Activated naive CD4-positive, alpha-beta T cell treated with anti-CD3 and anti-CD28 coated beads, Interleukin-2, amount 50 U/mL, for 72 hours (primary cell): ENCODE measurements around the gene EMC1. TPM values are rescaled to one million over a fixed set of nuclear protein-coding genes. Genes with fewer than 3 reads are reported as not detected.
"Not testable (repeated sequence)": the region's sequence is repeated elsewhere in the genome, so short reads cannot be mapped to it uniquely, and the experiment has no call there.

Experiments used
- ATAC-seq, 2 donors: fragments of 150-1000 bp; cut with Tn5 transposase; 2 replicates each; pipeline ENCODE4 v1.10.0; 2021; ENCODE audit warnings: mild to moderate bottlenecking in 2 of 2, moderate library complexity in 2 of 2
- DNase-seq, 2 donors: peaks; one replicate each; pipeline ENCODE4 v3.0.0; 2021 to 2022; ENCODE audit warnings: low spot score in 2 of 2
- H3K27ac Mint-ChIP-seq, 2 donors: one replicate each; pipeline ENCODE4 v1.8.0; 2022; ENCODE audit warnings: mild to moderate bottlenecking in 2 of 2, mixed read lengths in 2 of 2
- H3K36me3 Mint-ChIP-seq, 2 donors: one replicate each; pipeline ENCODE4 v1.8.0; 2022; ENCODE audit warnings: mixed read lengths in 2 of 2
- H3K9me3 Mint-ChIP-seq, 2 donors: one replicate each; pipeline ENCODE4 v1.8.0; 2022; ENCODE audit warnings: mixed read lengths in 2 of 2
- total RNA-seq, 2 donors: library from RNA; stranded (reverse); gene quantifications; one replicate each; pipeline ENCODE4 v1.2.3, GENCODE V29; 2022

EMC1 gene
- total RNA-seq, 2 donors from 2014 or later: 42.2 to 44.4 TPM

- DNase-seq, ATAC-seq, H3K9me3 Mint-ChIP-seq: not testable (repeated sequence)
- peaks cover 10 to 17% of the 10 kb centered on the region in 2 donors for H3K36me3 Mint-ChIP-seq
- peak overlapping the region; percentile 32 to 46 for H3K27ac Mint-ChIP-seq
Observed at GRCh38 chr1:19231736-19232523, 19.4 kb downstream of the EMC1 start.

DNA sequence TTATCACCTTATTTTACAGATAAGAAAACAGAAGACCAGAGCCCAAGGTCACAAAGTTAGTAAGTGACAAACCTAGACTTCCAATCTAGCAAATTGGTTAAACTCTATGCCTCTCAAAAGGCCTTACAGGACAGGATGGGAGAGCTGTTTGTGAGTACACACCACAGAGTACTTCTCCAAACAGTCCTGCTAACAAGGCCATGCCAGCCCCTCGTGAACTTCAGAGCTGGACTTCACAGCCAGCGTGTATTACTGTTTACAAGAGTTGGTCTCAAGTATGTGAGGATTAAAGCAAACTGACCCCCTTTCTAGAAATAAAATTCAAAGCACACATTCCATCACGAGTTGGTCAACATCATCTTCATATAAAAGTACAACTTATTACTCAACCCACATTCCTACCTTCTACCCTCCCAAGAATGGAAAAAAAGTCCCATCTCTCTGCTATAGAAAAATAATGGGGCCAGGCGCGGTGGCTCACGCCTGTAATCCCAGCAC lies 21.4 kb downstream of the EMC1 start:
- H3K36me3 Mint-ChIP-seq: peaks cover 10 to 17% of the 10 kb centered on the region in 2 donors
- ATAC-seq (no peak), DNase-seq (no peak)
- H3K27ac Mint-ChIP-seq: peak overlapping the region; percentile 78 to 86
- H3K9me3 Mint-ChIP-seq: no peaks in the 10 kb centered on the region

- DNase-seq: no peak
- no peak for ATAC-seq
- peak overlapping the region in 1 of 2 donors; percentile 86 for H3K27ac Mint-ChIP-seq
- peaks cover 15 to 23% of the 10 kb centered on the region in 2 donors for H3K36me3 Mint-ChIP-seq
- H3K9me3 Mint-ChIP-seq: no peaks in the 10 kb centered on the region
Observed at GRCh38 chr1:19229229-19229628, 22.1 kb downstream of the EMC1 start.

GRCh38 chr1:19222979-19223824 lies 28.1 kb downstream of the EMC1 start:
- Mint-ChIP-seq H3K36me3 (peaks cover 11 to 36% of the 10 kb centered on the region in 2 donors), H3K9me3 (no peaks in the 10 kb centered on the region), H3K27ac (peak overlapping the region; percentile 13 to 33)
- ATAC-seq (peak in 1 of 2 donors; percentile 24), DNase-seq (no peak)

GRCh38 chr1:19222573-19222972 lies 28.8 kb downstream of the EMC1 start:
- DNase-seq (no peak), ATAC-seq (no peak)
- peak overlapping the region in 1 of 2 donors; percentile 33 for H3K27ac Mint-ChIP-seq
- peaks cover 11 to 36% of the 10 kb centered on the region in 2 donors for H3K36me3 Mint-ChIP-seq
- no peaks in the 10 kb centered on the region for H3K9me3 Mint-ChIP-seq

GRCh38 chr1:19220991-19221390 lies 30.3 kb downstream of the EMC1 start:
- DNase-seq (no peak), ATAC-seq (no peak)
- no peaks in the 10 kb centered on the region for H3K9me3 Mint-ChIP-seq
- H3K27ac Mint-ChIP-seq: peak overlapping the region in 1 of 2 donors; percentile 36
- peaks cover 11 to 36% of the 10 kb centered on the region in 2 donors for H3K36me3 Mint-ChIP-seq

DNA sequence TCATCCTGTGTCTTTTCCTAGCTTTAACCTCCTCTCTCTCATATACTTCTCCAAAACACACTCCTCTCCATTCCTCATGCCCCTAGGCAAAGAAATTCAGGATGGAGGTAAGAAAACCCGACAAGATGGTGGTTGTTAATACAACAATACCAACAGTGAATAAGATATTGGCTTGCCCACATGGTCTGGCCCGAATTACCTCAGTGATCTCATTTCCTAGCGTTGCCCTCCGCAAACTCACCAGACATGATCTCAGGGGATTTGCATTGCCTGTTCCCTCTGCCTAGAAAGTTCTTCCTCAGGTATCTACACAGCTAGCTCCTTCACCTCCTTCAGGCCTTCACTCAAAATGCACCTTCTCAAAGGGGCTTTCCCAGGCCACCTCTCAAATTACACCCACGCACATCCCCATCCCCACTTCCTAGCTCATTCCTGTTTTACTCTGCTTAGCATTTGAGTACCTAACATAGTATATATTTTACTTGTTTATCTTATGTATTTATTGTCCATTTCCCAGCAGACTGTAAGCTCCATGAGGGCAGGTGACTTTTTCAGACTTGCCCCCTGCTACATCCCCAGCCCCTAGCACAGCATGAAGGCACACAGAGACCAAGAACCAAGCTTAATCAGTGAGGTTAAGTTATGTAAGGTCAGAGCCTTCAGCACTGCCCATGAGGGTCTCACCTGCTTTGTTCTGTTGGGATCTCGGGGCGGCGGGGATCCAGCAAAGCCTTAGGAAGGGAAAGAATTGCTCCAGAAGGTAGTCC lies 31.1 kb downstream of the EMC1 start:
- peak overlapping the region; percentile 36 to 91 for H3K27ac Mint-ChIP-seq
- ATAC-seq (peak in 1 of 2 donors; percentile 50), DNase-seq (no peak)
- peaks cover 11 to 39% of the 10 kb centered on the region in 2 donors for H3K36me3 Mint-ChIP-seq
- no peaks in the 10 kb centered on the region for H3K9me3 Mint-ChIP-seq

GRCh38 chr1:19219451-19219850 lies 31.9 kb downstream of the EMC1 start:
- peak overlapping the region; percentile 36 to 91 for H3K27ac Mint-ChIP-seq

GRCh38 chr1:19216585-19216984 lies 34.7 kb downstream of the EMC1 start:
- not testable (repeated sequence) for ATAC-seq, DNase-seq, H3K9me3 Mint-ChIP-seq
- peaks cover 10 to 43% of the 10 kb centered on the region in 2 donors for H3K36me3 Mint-ChIP-seq
- peak overlapping the region in 1 of 2 donors; percentile 40 for H3K27ac Mint-ChIP-seq

More at GRCh38 chr1:19219451-19219850, 31.9 kb downstream of the EMC1 start:
- ATAC-seq (no peak), DNase-seq (no peak)
- no peaks in the 10 kb centered on the region for H3K9me3 Mint-ChIP-seq
- H3K36me3 Mint-ChIP-seq: peaks cover 7 to 39% of the 10 kb centered on the region in 2 donors

- DNase-seq: no peak
- ATAC-seq: no peak
- no peaks in the 10 kb centered on the region for H3K9me3 Mint-ChIP-seq
- H3K36me3 Mint-ChIP-seq: peaks cover 30 to 42% of the 10 kb centered on the region in 2 donors
- no peak overlapping the region for H3K27ac Mint-ChIP-seq
Observed at GRCh38 chr1:19213580-19213979, 37.7 kb downstream of the EMC1 start.

GRCh38 chr1:19212167-19212566 lies 39.2 kb downstream of the EMC1 start:
- ATAC-seq (no peak), DNase-seq (no peak)
- Mint-ChIP-seq H3K9me3 (no peaks in the 10 kb centered on the region), H3K27ac (peak overlapping the region; percentile 7 to 31), H3K36me3 (peaks cover 30 to 45% of the 10 kb centered on the region in 2 donors)

GRCh38 chr1:19210772-19211549 lies 40.4 kb downstream of the EMC1 start:
- Mint-ChIP-seq H3K27ac (peak overlapping the region; percentile 88 to 98), H3K9me3 (no peaks in the 10 kb centered on the region), H3K36me3 (peaks cover 30 to 51% of the 10 kb centered on the region in 2 donors)
- ATAC-seq: no peak
- no peak for DNase-seq

DNA sequence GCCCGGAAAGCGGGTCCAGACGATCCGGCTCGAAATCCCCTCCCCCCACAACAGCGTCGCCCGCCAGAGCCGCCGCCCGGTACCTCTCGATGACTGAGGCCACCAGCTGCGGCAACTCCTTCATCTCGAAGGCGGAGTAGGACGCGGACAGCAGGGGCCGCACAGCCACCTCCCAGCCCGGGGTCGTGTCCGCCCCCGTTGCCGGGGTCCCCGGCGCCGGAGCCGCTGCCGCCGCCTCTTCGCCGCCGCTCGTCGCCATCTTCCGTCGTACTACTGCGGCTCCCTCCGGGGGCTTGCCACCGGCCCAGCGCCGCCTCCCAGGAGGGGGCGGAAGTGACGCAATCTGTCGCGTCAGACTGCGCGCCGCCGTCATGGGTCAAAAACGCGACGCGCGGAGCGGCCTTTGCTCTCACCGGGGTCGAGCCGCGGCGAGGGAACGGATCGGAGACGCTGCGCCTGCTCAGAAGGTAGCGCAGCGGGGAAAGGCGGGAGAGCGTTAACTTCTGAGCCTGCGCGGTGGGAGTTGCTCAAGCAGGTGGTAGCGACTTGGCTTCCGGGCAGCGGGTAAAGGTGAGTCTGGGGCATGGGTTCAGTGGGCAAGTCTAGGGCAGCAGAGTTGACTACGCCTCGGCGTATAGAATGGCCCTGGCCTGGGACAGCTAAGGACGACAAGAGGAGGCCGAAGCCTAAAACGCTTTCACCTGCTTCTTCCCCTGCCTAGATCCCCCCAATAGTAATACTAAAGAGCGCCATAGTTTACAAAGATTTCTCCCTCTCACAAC lies 41.1 kb downstream of the EMC1 start, which contains the start of gene UBR4:
UBR4 (minus strand) TSS at position 277 of the 782 bp plus-strand sequence; CDS start at position 259, 18 bp downstream.
- DNase-seq (peak; percentile 96 to 98), ATAC-seq (peak; percentile 83 to 90)
- Mint-ChIP-seq H3K36me3 (peaks cover 30 to 48% of the 10 kb centered on the region in 2 donors), H3K27ac (peak within 1 kb of the TSS; percentile 88 to 98), H3K9me3 (no peaks in the 10 kb centered on the region)

GRCh38 chr1:19209439-19209989 lies 41.8 kb downstream of the EMC1 start:
- ATAC-seq: peak; percentile 55 to 84
- H3K9me3 Mint-ChIP-seq: no peaks in the 10 kb centered on the region
- H3K36me3 Mint-ChIP-seq: peaks cover 30 to 45% of the 10 kb centered on the region in 2 donors
- H3K27ac Mint-ChIP-seq: peak overlapping the region; percentile 88 to 98
- DNase-seq: peak; percentile 65 to 91
